Spleen (tissue), 11 donors: Measurements from ENCODE around the gene OR4D11. TPM values are rescaled to one million over a fixed set of nuclear protein-coding genes. Genes with fewer than 3 reads are reported as not detected.
"Not testable (repeated sequence)": the region's sequence is repeated elsewhere in the genome, so short reads cannot be mapped to it uniquely, and the experiment has no call there.

Experiments
- DNase-seq: peaks from one replicate; pipeline ENCODE4 v3.0.0-alpha.2; 2020
- H3K27ac ChIP-seq, 8 donors: fragments of 200-600 bp; sonication (generic) in 7 of 8; 1 replicate in 4 of 8; 2 replicates in 4 of 8; pipeline versions ENCODE4 v1.5.0 to v1.8.0; 2016 to 2021; ENCODE audit warnings: inconsistent platforms in 4 of 8, mild to moderate bottlenecking in 4 of 8, moderate library complexity in 1 of 8
- H3K27me3 ChIP-seq, 7 donors: fragments of 200-600 bp; sonication (generic) in 6 of 7; replicated peaks in 1 of 7; 1 replicate in 4 of 7; 2 replicates in 3 of 7; pipeline versions ENCODE4 v1.5.0 to v1.8.0; 2016 to 2021; ENCODE audit warnings: inconsistent platforms in 3 of 7, mild to moderate bottlenecking in 1 of 7
- H3K36me3 ChIP-seq, 6 donors: fragments of 200-600 bp; sonication (generic) in 5 of 6; 1 replicate in 4 of 6; 2 replicates in 2 of 6; pipeline versions ENCODE4 v1.5.0 to v1.8.0; 2016 to 2021; ENCODE audit warnings: inconsistent platforms in 2 of 6
- H3K4me1 ChIP-seq, 6 donors: fragments of 200-600 bp; sonication (generic) in 5 of 6; 1 replicate in 3 of 6; 2 replicates in 3 of 6; pipeline versions ENCODE4 v1.5.0 to v1.8.0; 2016 to 2021; ENCODE audit warnings: inconsistent platforms in 3 of 6
- H3K4me3 ChIP-seq, 8 donors: fragments of 200-600 bp; sonication (generic) in 7 of 8; 1 replicate in 4 of 8; 2 replicates in 4 of 8; pipeline versions ENCODE4 v1.5.0 to v1.8.0; 2016 to 2021; ENCODE audit warnings: inconsistent platforms in 4 of 8, mild to moderate bottlenecking in 4 of 8, moderate library complexity in 2 of 8
- H3K9me3 ChIP-seq, 8 donors: fragments of 200-600 bp; sonication (generic) in 7 of 8; 1 replicate in 4 of 8; 2 replicates in 4 of 8; pipeline versions ENCODE4 v1.5.0 to v1.8.0; 2016 to 2021; ENCODE audit warnings: inconsistent platforms in 4 of 8
- POLR2A ChIP-seq, 3 donors: fragments of 450-650 bp; IDR thresholded peaks; one replicate each; pipeline ENCODE4 v1.5.1; 2017; ENCODE audit warnings: antibody characterized with exemption in 3 of 3, mild to moderate bottlenecking in 1 of 3
- POLR2AphosphoS5 ChIP-seq, 3 donors: sonication (generic); formaldehyde crosslinking; IDR thresholded peaks; one replicate each; pipeline ENCODE4 v1.5.1; 2017; ENCODE audit warnings: antibody characterized with exemption in 3 of 3
- WGBS, 5 donors: extraction: QIAGEN DNeasy Blood & Tissue Kit in 3 of 5; methylation state at CpG; one replicate each; pipeline versions ENCODE4 v1.1.5 to v1.1.7; 2013 to 2018; 5-methylcytosine and 5-hydroxymethylcytosine counted together
- intact Hi-C: fragments of 100-400 bp; cut with DNase I; formaldehyde crosslinking; loops from one replicate; pipeline ENCODE4 v1.15.0; 2023; ENCODE audit warnings: low total_unique reads
- polyA plus RNA-seq, 3 donors: library from polyadenylated mRNA; stranded (reverse); fragments of 200-250 nt; gene quantifications; one replicate each; pipeline ENCODE4 v1.2.1, GENCODE V29; 2013
- total RNA-seq, 7 donors: library from RNA; depleted of rRNA in 3 of 7; stranded (reverse); fragments of >200 nt in 3 of 7; fragmentation: NEBNext Ultra II Directional in 4 of 7; extraction: Animal tissue kit (Norgen Biotek cat#: 25700) in 4 of 7; gene quantifications; one replicate each; pipeline versions ENCODE4 v1.1.0 to v1.2.1, GENCODE V29; 2016 to 2021
- TF ChIP-seq, protein P1 (sequence below), 11 experiments: fragments of 200-600 bp in 7 of 11; fragments of 450-650 bp in 4 of 11; sonication (generic) in 4 of 11; IDR thresholded peaks in 8 of 11; conservative IDR thresholded peaks in 3 of 11; 1 replicate in 7 of 11; 2 replicates in 4 of 11; pipeline versions ENCODE4 v1.4.0 to v1.8.0; 2016 to 2021; ENCODE audit warnings: antibody characterized with exemption in 11 of 11, inconsistent platforms in 4 of 11, mild to moderate bottlenecking in 1 of 11
- donor health status: healthy with polysubstance abuse.
- donor health status: DM: no; HTN: no; CAD: no; lungs with moderate emphysema.
- donor health status: DM: no; HTN: no; CAD: no.
- donor health status: Bipolar disorder and iron deficiency.
- donor health status: healthy.
- donor health status: DM: no; HTN: no; CAD: no.
- donor health status: DM: yes; HTN: yes; CAD: no.

OR4D11 gene
- total and polyA plus RNA-seq, 10 donors = not detected

DNA sequence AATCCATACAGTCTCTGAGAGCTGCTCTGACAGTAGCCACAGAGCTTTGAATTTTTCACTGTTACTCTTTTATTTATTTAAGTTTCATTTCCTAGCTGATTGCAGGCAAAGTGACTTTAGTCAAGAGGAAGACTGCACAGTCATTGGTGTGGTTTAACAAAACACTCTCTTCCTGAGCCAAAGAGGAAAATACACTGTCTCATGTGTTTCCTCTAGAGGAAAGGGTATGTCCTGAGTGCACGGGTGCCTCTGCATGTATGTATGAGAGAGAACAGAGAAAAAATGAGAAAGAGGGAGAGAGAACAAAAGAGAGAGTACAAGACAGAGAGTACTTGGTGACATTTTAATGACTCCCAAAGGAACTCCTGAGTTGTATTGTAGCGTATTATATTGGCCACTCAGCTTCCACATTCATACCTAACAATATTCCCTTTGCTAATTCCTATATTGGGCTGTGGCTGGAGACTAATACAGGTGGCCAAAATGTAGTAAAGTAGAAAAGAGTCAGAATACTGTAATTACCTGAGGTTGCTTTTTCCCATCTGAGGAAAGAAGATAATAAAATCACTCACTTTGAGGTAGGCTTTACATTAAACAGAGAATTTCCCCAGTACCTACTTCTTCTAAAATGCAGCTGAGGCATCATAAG is 7.7 kb downstream of the OR4D11 start, which contains the start of gene OR4D9:
OR4D9 (plus strand) TSS at position 599 of the 649 bp plus-strand sequence. CDS start 3,374 bp downstream, outside the sequence.
- no peak for DNase-seq
- intact Hi-C loops = no loop called here
- H3K27ac ChIP-seq = peak within 1 kb of the TSS in 3 of 8 donors; percentile 15 to 53 (median 27)
- H3K9me3 ChIP-seq = no peaks in the 10 kb centered on the region
- no peak within 1 kb of the TSS for H3K4me3 ChIP-seq
- 8 to 16% (median 12%) methylated on average over 2 of the region's 2 CpGs for WGBS, 5 donors
- H3K36me3 ChIP-seq = no peaks in the 10 kb centered on the region
- H3K4me1 ChIP-seq = peaks cover 0 to 20% (median 12%) of the 10 kb centered on the region in 6 donors
- H3K27me3 ChIP-seq = peaks cover 0 to 8% (median 0%) of the 10 kb centered on the region in 7 donors
- TF ChIP-seq POLR2AphosphoS5 (IDR thresholded peaks at IDR 0.05) = no peak
- TF ChIP-seq, protein P1, sequence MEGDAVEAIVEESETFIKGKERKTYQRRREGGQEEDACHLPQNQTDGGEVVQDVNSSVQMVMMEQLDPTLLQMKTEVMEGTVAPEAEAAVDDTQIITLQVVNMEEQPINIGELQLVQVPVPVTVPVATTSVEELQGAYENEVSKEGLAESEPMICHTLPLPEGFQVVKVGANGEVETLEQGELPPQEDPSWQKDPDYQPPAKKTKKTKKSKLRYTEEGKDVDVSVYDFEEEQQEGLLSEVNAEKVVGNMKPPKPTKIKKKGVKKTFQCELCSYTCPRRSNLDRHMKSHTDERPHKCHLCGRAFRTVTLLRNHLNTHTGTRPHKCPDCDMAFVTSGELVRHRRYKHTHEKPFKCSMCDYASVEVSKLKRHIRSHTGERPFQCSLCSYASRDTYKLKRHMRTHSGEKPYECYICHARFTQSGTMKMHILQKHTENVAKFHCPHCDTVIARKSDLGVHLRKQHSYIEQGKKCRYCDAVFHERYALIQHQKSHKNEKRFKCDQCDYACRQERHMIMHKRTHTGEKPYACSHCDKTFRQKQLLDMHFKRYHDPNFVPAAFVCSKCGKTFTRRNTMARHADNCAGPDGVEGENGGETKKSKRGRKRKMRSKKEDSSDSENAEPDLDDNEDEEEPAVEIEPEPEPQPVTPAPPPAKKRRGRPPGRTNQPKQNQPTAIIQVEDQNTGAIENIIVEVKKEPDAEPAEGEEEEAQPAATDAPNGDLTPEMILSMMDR (IDR thresholded peaks at IDR 0.05 in 8 of 11, conservative IDR thresholded peaks at IDR 0.05 in 3 of 11) = no peak
- TF ChIP-seq POLR2A (IDR thresholded peaks at IDR 0.05) = no peak

DNA sequence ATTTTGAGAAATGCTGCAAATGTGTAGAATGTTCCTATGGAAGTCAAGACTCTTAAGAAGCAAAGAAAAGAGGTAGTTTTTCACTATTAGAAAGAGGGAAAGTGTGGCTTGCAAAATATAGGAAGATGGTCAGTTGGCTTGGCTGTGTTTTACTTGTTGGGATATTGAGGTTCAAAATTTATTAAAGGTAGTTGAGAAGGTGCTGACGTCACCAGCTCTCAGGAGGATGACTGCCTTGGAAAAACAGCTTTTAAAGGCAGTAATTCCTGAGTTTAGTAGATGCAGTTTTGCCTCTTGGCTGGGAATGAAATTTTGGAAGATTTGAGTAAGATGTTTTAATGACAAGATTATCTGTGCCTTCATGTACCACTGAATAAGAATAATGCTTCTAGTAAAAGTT is 8.3 kb downstream of the OR4D11 start:
- intact Hi-C loops = no loop called here
- 54 to 74% (median 69%) methylated on average over 1 of the region's 1 CpG for WGBS, 5 donors
- Histone ChIP-seq H3K27ac (no peak overlapping the region), H3K27me3 (peaks cover 0 to 8% (median 0%) of the 10 kb centered on the region in 7 donors), H3K9me3 (no peaks in the 10 kb centered on the region), H3K36me3 (no peaks in the 10 kb centered on the region), H3K4me1 (peaks cover 0 to 20% (median 12%) of the 10 kb centered on the region in 6 donors), H3K4me3 (no peak overlapping the region)
- DNase-seq = no peak
- TF ChIP-seq, protein P1 (IDR thresholded peaks at IDR 0.05 in 8 of 11, conservative IDR thresholded peaks at IDR 0.05 in 3 of 11) = no peak
- TF ChIP-seq POLR2A (IDR thresholded peaks at IDR 0.05) (no peak), POLR2AphosphoS5 (IDR thresholded peaks at IDR 0.05) (no peak)

DNA sequence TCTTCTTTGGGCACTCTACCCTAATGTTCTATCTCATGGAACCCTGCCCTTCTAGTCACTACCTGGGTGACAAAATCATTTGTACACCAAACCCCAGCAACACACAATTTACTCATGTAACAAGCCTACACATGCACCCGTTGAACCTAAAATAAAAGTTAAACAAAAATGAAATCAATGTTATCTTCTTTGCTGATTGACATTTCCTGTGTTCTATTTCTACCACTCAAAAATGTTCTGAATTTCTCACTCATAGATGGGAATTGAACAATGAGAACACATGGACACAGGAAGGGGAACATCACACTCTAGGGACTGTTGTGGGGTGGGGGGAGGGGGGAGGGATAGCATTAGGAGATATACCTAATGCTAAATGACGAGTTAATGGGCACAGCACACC is 16.8 kb downstream of the OR4D11 start:
- H3K36me3 ChIP-seq, H3K4me1 ChIP-seq, H3K9me3 ChIP-seq, DNase-seq, intact Hi-C loops, H3K27ac ChIP-seq, H3K27me3 ChIP-seq, H3K4me3 ChIP-seq: not testable (repeated sequence)
- WGBS, 5 donors = 60 to 75% (median 62%) methylated on average over 2 of the region's 2 CpGs

DNA sequence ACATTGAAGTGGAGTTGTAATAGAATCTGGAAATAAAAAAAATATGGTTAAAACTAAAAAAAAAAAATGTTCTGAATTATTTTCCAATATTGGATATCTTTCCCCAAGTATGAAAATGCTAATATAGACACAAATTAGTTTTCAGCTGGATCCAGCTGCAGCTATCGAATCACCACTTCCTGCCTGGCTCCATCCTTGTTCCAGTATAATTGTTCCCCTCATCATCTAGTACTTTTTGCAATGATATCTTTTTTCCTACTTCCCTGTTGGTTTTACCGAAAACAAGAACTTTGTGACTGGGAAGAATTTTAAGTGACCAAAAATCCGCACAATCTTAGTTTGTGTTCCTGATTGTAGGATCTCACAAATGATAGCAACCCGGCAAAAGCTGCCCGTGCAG is 17.4 kb downstream of the OR4D11 start:
- Histone ChIP-seq H3K9me3 (no peaks in the 10 kb centered on the region), H3K27ac (no peak overlapping the region), H3K27me3 (peaks cover 0 to 4% (median 0%) of the 10 kb centered on the region in 7 donors), H3K4me3 (no peak overlapping the region), H3K4me1 (no peaks in the 10 kb centered on the region), H3K36me3 (no peaks in the 10 kb centered on the region)
- TF ChIP-seq, protein P1 (IDR thresholded peaks at IDR 0.05 in 8 of 11, conservative IDR thresholded peaks at IDR 0.05 in 3 of 11) = no peak
- no peak for TF ChIP-seq POLR2AphosphoS5 (IDR thresholded peaks at IDR 0.05)
- TF ChIP-seq POLR2A (IDR thresholded peaks at IDR 0.05) = no peak
- 81 to 90% (median 82%) methylated on average over 5 of the region's 5 CpGs for WGBS, 5 donors
- no peak for DNase-seq
- intact Hi-C loops = no loop called here
